Effector CD8-positive, alpha-beta T cell (primary cell): ENCODE results near the gene OTULINL.

Experiments used
- DNase-seq: peaks from one replicate; lab custom pipeline; 2025; lab: John Stamatoyannopoulos, UW

The OTULINL gene

DNA sequence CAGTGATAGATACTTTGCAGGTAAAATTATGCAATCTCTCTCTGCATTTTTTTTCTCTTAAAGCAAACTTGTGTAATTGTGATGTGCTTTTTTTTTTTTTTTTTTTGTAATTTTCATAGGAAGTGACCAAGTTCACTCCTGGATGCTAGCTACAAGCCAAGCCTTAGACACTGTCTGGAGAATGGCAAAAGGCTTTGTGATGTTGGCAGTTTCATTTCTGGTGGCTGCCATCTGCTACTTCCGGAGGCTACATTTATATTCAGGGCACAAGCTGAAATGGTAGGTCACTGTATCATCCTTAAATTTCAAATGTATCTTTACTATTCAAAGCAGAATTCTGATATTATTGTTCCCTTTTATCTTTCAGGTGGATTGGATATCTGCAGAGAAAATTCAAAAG lies 19.3 kb downstream of the OTULINL start:
- DNase-seq = no peak

DNA sequence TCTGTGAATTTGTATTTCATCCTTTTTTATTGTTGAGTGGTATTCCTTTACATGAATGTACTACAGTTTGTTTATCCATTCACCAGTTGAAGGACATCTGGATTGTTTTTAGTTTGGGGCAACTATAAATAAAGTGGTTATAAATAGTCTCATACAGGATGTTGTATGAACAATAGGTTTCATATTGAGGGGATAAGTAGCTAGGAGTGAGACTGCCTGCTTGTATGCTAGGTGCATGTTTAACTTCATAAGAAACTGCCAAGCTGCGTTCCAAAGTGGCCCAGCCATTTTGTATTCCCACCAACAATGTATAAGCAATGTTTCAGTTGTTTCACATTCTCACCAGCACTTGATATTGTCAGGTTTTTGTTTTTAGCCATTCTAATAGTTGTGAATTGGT lies 21.5 kb downstream of the OTULINL start:
- DNase-seq = no peak

DNA sequence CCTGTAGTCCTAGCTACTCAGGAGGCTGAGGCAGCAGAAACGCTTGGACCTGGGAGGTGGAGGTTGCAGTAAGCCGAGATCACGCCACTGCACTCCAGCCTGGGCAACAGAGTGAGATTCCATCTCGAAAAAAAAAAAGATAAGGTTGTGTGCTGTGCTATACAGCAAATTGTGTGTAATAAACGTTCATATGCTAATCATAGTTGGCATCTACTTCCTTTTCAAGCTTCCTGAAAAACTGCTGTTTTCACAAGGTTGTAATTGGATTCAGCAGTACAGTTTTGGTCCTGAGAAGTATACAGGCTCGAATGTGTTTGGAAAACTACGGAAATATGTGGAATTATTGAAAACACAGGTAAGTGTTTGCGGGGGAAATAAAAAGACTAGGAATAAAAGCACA lies 25.5 kb downstream of the OTULINL start:
- no peak for DNase-seq

DNA sequence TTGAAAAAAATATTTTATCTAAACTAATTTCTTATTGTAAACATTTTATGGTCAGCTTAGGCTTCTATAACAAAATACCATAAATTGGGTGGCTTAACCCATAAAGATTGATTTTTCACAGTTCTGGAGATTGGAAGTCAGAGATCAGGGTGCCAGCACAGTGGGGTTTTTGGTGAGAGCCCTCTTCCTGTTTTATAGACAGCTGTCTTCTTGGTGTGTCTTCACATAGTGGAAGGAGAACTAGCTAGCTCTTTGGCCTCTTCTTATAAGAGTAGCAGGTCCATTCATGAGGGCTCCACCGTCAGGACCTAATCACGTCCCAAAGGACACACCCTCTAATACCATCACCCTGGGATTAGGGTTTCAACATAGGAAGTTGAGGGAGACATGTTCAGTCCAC lies 26.6 kb downstream of the OTULINL start:
- DNase-seq = no peak

DNA sequence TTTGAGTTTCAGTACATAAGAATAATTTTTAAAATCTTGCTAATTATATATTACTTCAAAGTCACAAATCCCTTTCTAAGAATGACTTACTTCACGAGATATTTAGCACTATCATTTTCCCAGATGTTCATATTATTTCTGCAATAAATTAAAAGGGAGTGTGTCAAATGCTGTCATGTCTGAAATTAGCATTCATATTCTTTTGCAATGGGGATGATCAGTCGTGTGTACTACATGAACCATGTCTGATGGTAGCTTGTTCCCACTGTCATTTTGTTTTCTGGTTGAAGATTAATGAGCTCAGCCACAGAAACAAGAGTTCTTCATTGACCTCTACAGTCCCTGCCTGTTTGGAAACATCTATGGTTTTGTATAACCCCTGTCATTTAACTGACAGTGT lies 30.1 kb downstream of the OTULINL start:
- DNase-seq = no peak

DNA sequence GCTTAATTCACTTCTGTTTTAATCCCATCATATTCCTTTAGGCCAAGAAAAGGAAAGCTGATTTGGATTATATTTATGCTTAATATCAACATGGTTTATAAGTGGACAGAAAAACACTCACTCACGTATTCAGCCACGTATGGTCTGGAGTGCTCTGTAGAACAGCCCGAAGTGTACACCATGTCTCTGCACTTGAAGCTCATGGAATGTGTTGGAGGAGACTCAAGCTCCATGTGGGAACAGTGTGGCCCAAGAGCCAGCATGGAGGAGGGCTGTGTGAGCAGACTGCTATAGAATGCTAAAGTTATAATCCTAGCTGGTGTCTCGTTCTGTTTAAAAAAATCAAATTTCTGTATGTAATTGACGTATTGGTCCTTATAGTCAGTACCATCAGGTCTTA lies 32.9 kb downstream of the OTULINL start:
- no peak for DNase-seq

DNA sequence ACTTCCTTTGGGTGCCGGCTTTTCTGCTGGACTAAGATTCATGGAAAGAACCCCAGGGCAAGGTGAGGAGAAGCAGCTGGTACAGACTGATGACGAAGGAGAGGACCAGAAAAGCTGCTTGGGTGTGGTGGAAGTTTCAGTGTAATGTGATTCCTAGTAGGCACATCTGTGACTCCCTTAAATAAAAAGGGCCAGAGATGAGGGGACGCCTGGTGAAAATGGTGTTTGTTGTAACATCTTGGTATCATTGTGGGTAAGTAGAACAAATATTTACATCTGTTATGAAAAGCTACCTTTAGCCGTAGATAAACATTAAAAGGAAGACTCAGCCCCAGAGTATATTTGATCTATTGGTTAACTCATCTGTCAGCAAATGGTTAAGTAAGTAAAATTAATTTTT lies 33.8 kb downstream of the OTULINL start:
- no peak for DNase-seq

DNA sequence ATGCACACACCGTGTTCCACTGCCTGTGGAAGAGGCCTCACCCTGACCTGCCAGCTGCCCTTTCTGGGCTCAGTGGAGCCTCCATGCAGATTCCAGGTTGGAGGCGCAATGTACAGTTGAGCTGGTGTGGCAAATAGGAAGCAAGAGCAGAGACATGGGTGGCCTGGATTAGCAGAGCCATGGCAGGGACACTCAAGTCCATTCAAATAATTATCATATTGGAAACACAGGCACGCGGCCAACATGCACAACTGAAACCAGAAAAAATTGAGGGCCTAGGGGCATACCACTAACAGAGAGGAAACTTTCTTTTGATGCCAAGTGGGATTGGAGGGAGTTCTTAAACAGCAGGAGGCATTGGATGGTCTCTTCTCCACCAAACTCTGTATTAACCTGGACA lies 35.8 kb downstream of the OTULINL start:
- no peak for DNase-seq

DNA sequence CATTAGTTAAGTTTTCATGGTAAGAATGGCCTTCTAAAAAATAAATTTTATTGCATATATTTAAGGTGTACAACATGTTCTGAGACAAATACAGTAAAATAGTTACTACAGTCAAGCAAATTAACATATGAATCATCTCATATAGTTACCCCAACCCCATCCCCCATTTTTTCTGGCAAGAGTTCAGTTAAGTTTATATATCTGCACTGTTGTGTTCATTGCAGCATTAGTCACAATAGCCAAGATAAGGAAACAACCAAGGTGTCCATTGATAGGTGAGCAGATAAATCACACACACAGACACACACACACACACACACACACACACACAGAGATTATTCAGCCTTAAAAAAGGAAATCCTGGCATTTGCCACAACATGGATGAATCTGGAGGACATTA lies 45.7 kb downstream of the OTULINL start:
- DNase-seq = no peak

DNA sequence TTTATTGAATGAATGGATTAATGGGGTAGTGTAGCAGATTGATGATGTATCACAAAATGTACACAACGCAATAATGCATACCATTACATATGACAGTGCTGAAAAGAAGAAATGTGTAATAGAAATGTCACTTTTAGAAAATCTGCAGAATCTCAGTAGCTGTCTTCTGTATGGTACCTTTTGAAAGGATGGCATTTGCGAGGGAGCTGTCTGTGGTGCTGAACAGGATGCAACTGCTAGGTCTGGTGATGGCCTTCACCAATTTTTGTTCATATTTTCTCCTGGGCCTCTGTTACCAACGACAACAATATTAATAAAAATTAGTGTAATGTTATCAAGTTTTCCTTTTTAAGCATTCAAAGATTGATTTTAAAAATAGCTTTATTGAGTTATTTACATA lies 46.8 kb downstream of the OTULINL start:
- peak; percentile 3 for DNase-seq

DNA sequence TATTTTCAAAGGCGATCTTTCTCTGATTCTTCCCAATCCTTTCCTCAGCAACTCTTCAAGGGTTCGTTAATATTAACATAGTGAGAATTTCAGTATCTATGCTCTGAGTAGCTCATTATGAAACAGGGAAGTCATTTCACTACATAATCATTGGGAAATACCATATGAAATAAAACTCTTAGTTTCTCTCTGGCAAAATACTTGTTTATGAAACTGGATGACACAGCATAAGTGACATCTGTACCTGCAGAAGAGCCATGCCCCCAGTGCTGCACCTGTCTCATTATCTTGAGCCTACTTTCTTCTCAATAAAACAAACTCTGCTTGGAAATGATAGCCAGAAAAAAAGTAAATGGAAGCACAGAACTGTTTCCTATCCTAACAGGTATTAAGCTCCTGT lies 49.1 kb downstream of the OTULINL start:
- no peak for DNase-seq

DNA sequence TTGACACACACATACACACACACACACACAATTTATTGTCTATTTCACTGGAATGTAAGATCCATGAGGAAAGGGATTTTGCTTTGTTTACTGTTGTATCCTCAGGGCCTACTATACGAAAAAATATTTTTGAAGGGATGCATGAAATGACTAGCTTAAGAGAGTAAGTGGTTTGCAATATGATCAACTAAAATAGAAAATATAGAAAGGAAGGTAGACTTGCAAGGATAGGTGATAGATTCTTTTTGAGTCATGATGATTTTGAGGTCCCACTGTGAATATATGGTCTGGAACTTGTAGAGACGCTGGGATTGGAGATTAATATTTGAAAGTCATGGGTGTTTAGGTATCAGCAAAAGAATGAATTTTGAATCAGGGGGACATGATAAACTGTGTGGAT lies 54.1 kb downstream of the OTULINL start:
- DNase-seq = no peak

DNA sequence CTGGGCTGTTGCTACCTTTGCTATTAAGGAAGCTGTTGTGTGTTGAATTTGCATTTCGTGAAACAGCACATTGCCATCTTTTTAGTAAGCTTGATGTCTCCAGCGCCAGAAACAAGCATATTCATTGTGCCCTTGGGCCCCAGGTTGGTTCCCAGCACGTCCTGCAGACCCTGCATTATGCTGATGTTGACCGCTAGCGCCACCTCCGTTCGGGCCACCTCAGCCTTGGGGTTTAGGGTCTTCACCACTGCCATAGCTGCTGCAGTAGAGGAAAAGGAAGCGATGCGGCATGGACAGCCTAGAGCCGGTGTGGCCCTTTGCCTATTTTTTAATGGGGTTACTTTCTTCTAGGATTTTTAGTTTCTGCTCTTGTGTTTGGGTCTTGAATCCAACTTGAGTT lies 59.2 kb downstream of the OTULINL start:
- no peak for DNase-seq

DNA sequence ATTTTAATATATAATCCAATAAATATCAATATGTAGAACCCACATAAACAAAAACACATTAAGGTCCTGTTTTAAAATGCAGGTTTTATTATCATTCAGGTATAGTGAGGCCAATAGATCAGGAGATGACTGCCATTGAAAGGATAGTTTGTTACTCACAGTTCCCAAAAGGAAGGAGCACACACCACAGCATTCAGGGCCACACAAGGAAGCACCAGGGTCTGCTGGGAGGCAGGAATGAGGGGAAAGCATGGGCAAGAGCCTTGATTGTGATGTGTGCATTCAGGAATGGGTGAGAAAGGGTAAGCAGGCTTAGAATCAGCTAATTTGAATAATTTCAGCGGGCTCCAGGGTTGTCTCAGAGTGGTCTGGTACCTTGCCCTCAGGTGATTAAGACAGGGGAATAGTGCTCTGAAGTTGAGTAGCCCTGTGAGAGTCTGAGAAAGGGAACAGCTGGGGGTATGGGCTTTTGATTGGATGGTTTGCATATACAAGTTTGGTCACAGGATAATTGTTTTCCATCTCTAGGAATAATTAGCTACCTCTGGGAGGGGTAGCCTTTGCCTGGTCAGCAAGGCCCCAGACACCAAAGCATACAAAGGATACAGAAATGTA lies 63.1 kb downstream of the OTULINL start:
- DNase-seq = no peak

DNA sequence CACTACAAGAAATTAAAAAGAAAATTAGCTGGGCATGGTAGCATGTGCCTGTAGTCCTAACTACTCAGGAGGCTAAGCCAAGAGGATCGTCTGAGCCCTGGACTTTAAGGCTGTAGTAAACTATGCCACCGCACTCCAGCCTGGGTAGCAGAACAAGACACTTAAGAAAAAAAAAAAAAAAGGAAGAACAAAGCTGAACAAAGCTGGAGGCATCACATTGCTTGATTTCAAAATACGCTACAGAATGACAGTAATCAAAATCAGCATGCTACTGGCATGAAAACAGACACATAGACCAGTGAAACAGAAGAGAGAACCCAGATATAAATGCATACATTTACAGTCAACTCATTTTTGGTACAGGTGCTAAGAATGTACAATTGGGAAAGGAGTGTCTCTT lies 68.5 kb downstream of the OTULINL start:
- no peak for DNase-seq

DNA sequence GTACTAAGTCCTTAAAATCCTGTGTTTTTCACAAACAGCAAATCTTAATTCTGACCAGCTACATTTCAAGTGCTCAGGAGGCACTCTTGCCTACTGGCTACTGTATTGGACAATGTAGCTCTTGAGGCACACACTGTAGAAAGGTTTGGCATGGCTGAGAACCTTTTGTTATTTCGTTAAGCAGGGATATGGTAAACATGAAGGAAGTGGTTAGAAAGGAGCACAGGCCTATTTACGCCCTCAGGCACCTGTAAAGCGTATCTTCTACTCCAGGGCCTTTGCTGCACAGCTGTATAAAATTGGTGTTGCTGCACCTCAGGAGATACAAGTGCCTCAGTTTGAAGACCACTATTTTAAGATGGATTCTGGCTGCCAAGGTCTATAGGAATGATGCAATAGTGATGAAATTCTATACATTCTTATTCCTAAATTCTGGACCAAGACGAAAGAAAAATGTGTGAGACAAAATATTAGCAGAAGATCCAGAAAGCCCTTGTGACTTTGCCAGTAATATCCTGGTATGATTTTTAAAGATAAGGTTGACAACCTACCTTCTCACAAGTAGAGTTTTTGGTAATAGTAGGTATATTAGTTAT lies 73.7 kb downstream of the OTULINL start:
- DNase-seq = no peak

DNA sequence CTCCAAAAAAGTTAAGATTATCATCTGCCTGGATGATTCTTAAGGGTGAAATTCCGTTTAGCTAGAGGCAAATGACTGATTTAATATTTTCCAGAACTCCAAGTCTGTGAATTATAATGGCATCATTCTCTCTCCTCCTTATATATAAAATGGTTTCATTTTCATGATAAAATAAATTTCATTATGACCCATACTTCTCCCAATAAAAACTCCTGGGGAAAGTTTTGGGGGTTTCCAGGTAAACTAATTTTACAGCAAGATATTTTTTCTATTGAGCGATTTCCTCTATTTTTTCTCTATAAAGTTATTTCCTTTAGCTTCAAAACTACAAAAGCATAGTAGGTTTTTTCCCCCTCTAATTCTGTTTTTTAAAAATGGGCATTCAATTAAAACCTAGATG lies 75.3 kb downstream of the OTULINL start:
- DNase-seq = no peak

DNA sequence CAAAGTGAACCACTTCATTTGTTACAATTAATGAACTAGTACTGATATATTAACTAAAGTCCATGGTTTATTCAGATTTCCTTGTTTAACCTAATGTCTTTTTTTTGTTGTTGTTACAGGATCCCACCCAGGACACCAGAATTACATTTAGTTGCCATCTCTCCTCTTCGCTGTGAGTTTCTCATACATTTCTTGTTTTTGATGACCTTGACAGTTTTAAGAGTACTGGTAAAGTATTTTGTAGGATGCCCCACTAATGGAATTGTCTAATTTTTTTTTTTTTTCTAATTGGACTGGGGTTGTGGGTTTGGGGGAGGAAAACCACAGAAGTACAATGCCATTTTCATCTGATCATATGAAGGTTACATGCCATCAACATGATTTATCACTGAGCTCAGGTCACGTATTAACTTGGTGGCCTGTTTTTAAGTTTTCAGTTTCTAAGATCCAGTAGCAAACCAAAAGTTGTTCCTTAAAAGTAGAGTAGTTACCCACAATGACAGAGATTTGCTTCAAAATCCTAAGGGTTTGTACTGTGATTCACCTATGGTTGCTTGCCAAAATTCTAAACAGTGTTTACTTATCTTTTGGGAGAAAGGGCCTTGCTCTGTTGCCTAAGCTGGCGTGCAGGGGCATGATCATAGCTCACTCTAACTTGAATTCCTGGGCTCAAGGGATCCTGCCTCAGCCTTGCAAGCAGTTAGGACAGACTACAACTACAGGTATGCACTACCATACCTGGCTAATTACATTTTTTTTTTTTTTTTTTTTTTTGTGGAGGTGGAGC lies 78.4 kb downstream of the OTULINL start:
- no peak for DNase-seq

DNA sequence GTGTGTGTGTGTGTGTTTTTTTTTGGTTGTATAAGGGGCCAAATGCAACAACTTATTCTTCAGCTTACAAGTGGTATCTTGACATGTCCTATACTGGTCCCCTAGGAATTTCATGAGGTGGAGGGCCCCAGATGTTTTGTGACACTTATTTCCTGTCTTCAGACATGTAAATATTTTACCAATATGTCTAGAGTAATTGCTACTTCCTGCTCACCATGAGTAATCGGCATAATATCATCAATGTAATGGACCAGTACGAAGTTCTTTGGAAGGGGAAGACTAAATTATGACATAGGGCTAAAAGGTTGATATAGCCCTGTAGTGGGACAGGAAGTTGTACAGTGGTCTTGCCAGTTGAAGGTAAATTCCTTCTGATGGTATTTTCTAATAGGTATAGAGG lies 79.2 kb downstream of the OTULINL start:
- no peak for DNase-seq
